Neuronal stem cell (in vitro differentiated cells): Measurements from ENCODE around the gene MRPL36.
A peak's percentile ranks its signal among the peaks of the same experiment; 100 is the strongest.

Experiments
- DNase-seq: peaks from one replicate; pipeline ENCODE4 v3.0.0-alpha.2; 2013; ENCODE audit warnings: low spot score
- H2AFZ ChIP-seq: one replicate; pipeline ENCODE4 v1.6.1; 2013; ENCODE audit warnings: mild to moderate bottlenecking, low read length, inconsistent platforms
- H2AK5ac ChIP-seq: 2 replicates; pipeline ENCODE4 v1.6.1; 2013; ENCODE audit warnings: low read depth, mild to moderate bottlenecking, inconsistent platforms, low read length, moderate library complexity, mixed read lengths
- H2BK120ac ChIP-seq: 2 replicates; pipeline ENCODE4 v1.6.1; 2013; ENCODE audit warnings: low read depth, mild to moderate bottlenecking, inconsistent platforms, low read length, moderate library complexity, mixed read lengths
- H2BK12ac ChIP-seq: one replicate; pipeline ENCODE4 v1.6.1; 2013; ENCODE audit warnings: low read length, inconsistent platforms
- H2BK15ac ChIP-seq: 2 replicates; pipeline ENCODE4 v1.6.1; 2013; ENCODE audit warnings: mild to moderate bottlenecking, low read length, inconsistent platforms, mixed read lengths
- H2BK5ac ChIP-seq: one replicate; pipeline ENCODE4 v1.6.1; 2013; ENCODE audit warnings: inconsistent platforms, mild to moderate bottlenecking, low read length, moderate library complexity
- H3K14ac ChIP-seq: one replicate; pipeline ENCODE4 v1.6.1; 2013; ENCODE audit warnings: low read length, inconsistent platforms
- H3K18ac ChIP-seq: 2 replicates; pipeline ENCODE4 v1.6.1; 2013; ENCODE audit warnings: low read length, inconsistent platforms
- H3K23ac ChIP-seq: 2 replicates; pipeline ENCODE4 v1.6.1; 2013; ENCODE audit warnings: low read depth, mild to moderate bottlenecking, mixed read lengths, low read length, inconsistent platforms; ENCODE audit not compliant: poor library complexity
- H3K27ac ChIP-seq: replicated peaks from 3 replicates; pipeline ENCODE4 v1.5.1; 2013; ENCODE audit warnings: low read length, inconsistent platforms
- H3K27me3 ChIP-seq, 3 experiments: 2 replicates each; pipeline ENCODE4 v1.6.1; 2013; ENCODE audit warnings: low read length in 3 of 3, mild to moderate bottlenecking in 2 of 3, inconsistent platforms in 1 of 3, low read depth in 1 of 3, mixed read lengths in 1 of 3, moderate library complexity in 1 of 3; ENCODE audit not compliant: control insufficient read depth in 3 of 3, insufficient read depth in 3 of 3
- H3K36me3 ChIP-seq, 2 donors: replicated peaks in 1 of 2; 2 replicates each; pipeline ENCODE4 v1.6.1; 2013; ENCODE audit warnings: low read length in 2 of 2; ENCODE audit not compliant: control insufficient read depth in 2 of 2, insufficient read depth in 2 of 2
- H3K4ac ChIP-seq: 2 replicates; pipeline ENCODE4 v1.6.1; 2013; ENCODE audit warnings: inconsistent platforms, mild to moderate bottlenecking, low read length, moderate library complexity
- H3K4me1 ChIP-seq, 2 donors: 1 replicate in 1 of 2; 2 replicates in 1 of 2; pipeline ENCODE4 v1.6.1; 2013; ENCODE audit warnings: low read length in 2 of 2, low read depth in 1 of 2; ENCODE audit not compliant: control insufficient read depth in 2 of 2, insufficient read depth in 1 of 2
- H3K4me2 ChIP-seq: one replicate; pipeline ENCODE4 v1.6.1; 2013; ENCODE audit warnings: mild to moderate bottlenecking, low read length, inconsistent platforms; ENCODE audit not compliant: insufficient read depth, poor library complexity, severe bottlenecking
- H3K4me3 ChIP-seq, 2 donors: 2 replicates each; pipeline ENCODE4 v1.5.1; 2013; ENCODE audit warnings: low read length in 2 of 2, mild to moderate bottlenecking in 2 of 2, inconsistent platforms in 1 of 2, moderate library complexity in 1 of 2
- H3K79me1 ChIP-seq: one replicate; pipeline ENCODE4 v1.6.1; 2013; ENCODE audit warnings: low read depth, mild to moderate bottlenecking, inconsistent platforms, low read length, moderate library complexity
- H3K9ac ChIP-seq: one replicate; pipeline ENCODE4 v1.6.1; 2013; ENCODE audit warnings: mild to moderate bottlenecking, low read depth, low read length, inconsistent platforms; ENCODE audit not compliant: poor library complexity
- H3K9me3 ChIP-seq, 2 donors: replicated peaks in 1 of 2; 2 replicates each; pipeline versions ENCODE3 to v1.6.1; 2013; ENCODE audit warnings: low read length in 2 of 2, mild to moderate bottlenecking in 2 of 2, inconsistent platforms in 1 of 2, low read depth in 1 of 2, mixed read lengths in 1 of 2, moderate library complexity in 1 of 2; ENCODE audit not compliant: control insufficient read depth in 2 of 2, insufficient read depth in 1 of 2
- H4K8ac ChIP-seq: one replicate; pipeline ENCODE4 v1.6.1; 2013; ENCODE audit warnings: low read depth, mild to moderate bottlenecking, inconsistent platforms, low read length, moderate library complexity
- H4K91ac ChIP-seq: one replicate; pipeline ENCODE4 v1.6.1; 2013; ENCODE audit warnings: low read length, low read depth, mild to moderate bottlenecking, inconsistent platforms; ENCODE audit not compliant: poor library complexity
- WGBS, 2 donors: extraction: QIAGEN DNeasy Blood & Tissue Kit; methylation state at CpG; one replicate each; pipeline ENCODE4 v1.1.7; 2013; ENCODE audit warnings: missing lambda C conversion rate in 2 of 2, mixed read lengths in 1 of 2; ENCODE audit not compliant: insufficient read length in 2 of 2, insufficient replicate concordance in 1 of 2; ENCODE audit errors: extremely low coverage in 2 of 2; 5-methylcytosine and 5-hydroxymethylcytosine counted together

MRPL36 gene

GRCh38 chr5:1836891-1837880 lies 37.5 kb upstream of the MRPL36 start:
- DNase-seq, result no peak
- H3K79me1 ChIP-seq, result no peaks in the 10 kb centered on the region
- H2BK15ac ChIP-seq, result peak overlapping the region; percentile 82
- H2BK120ac ChIP-seq, result no peak overlapping the region
- H2AFZ ChIP-seq, result no peak overlapping the region
- H3K36me3 ChIP-seq, result no peaks in the 10 kb centered on the region
- no peak overlapping the region for H4K91ac ChIP-seq
- peak overlapping the region; percentile 65 for H3K18ac ChIP-seq
- no peak overlapping the region for H3K4me3 ChIP-seq
- H2AK5ac ChIP-seq, result peak overlapping the region; percentile 84
- no peak overlapping the region for H3K4me2 ChIP-seq
- no peaks in the 10 kb centered on the region for H3K9me3 ChIP-seq
- no peak overlapping the region for H2BK5ac ChIP-seq
- peaks cover 20 to 22% of the 10 kb centered on the region in 2 donors for H3K4me1 ChIP-seq
- H3K23ac ChIP-seq, result no peak overlapping the region
- peak overlapping the region; percentile 31 for H4K8ac ChIP-seq
- H3K27ac ChIP-seq, result no peak overlapping the region
- H3K9ac ChIP-seq, result no peak overlapping the region
- H2BK12ac ChIP-seq, result no peak overlapping the region
- no CpG with 5 or more reads among the region's 32 CpGs for WGBS, 2 donors
- H3K14ac ChIP-seq, result no peak overlapping the region
- peaks cover 0 to 7% (median 0%) of the 10 kb centered on the region in 3 experiments for H3K27me3 ChIP-seq
- H3K4ac ChIP-seq, result no peak overlapping the region

- H2BK5ac ChIP-seq, result no peak overlapping the region
- H3K4me3 ChIP-seq, result no peak overlapping the region
- H3K9me3 ChIP-seq, result no peaks in the 10 kb centered on the region
- H3K79me1 ChIP-seq, result no peaks in the 10 kb centered on the region
- H2BK15ac ChIP-seq, result peak overlapping the region; percentile 82
- H3K4ac ChIP-seq, result no peak overlapping the region
- H3K14ac ChIP-seq, result no peak overlapping the region
- peak overlapping the region; percentile 17 for H3K23ac ChIP-seq
- peaks cover 24 to 26% of the 10 kb centered on the region in 2 donors for H3K4me1 ChIP-seq
- no peaks in the 10 kb centered on the region for H3K36me3 ChIP-seq
- DNase-seq, result no peak
- H3K18ac ChIP-seq, result peak overlapping the region; percentile 65
- no peak overlapping the region for H4K8ac ChIP-seq
- no peak overlapping the region for H4K91ac ChIP-seq
- peaks cover 0 to 7% (median 0%) of the 10 kb centered on the region in 3 experiments for H3K27me3 ChIP-seq
- no CpG with 5 or more reads among the region's 23 CpGs for WGBS, 2 donors
- no peak overlapping the region for H3K9ac ChIP-seq
- H2BK12ac ChIP-seq, result no peak overlapping the region
- H3K4me2 ChIP-seq, result no peak overlapping the region
- no peak overlapping the region for H2AFZ ChIP-seq
- H2AK5ac ChIP-seq, result peak overlapping the region; percentile 84
- H2BK120ac ChIP-seq, result no peak overlapping the region
- H3K27ac ChIP-seq, result no peak overlapping the region
Measured at GRCh38 chr5:1836176-1836890, 36.7 kb upstream of the MRPL36 start.

GRCh38 chr5:1835431-1835830 lies 35.8 kb upstream of the MRPL36 start:
- Histone ChIP-seq H2AFZ (no peak overlapping the region), H3K23ac (peak overlapping the region; percentile 39), H3K18ac (peak overlapping the region; percentile 3), H4K91ac (no peak overlapping the region), H2BK5ac (no peak overlapping the region), H3K4me1 (peaks cover 21 to 23% of the 10 kb centered on the region in 2 donors), H3K4me2 (no peak overlapping the region), H3K27me3 (peaks cover 0 to 3% (median 0%) of the 10 kb centered on the region in 3 experiments), H3K36me3 (no peaks in the 10 kb centered on the region), H3K14ac (no peak overlapping the region), H3K79me1 (no peaks in the 10 kb centered on the region), H2BK120ac (no peak overlapping the region), H2AK5ac (no peak overlapping the region), H2BK15ac (no peak overlapping the region), H3K4me3 (no peak overlapping the region), H3K27ac (no peak overlapping the region), H4K8ac (no peak overlapping the region), H3K4ac (no peak overlapping the region), H2BK12ac (no peak overlapping the region), H3K9ac (no peak overlapping the region), H3K9me3 (no peaks in the 10 kb centered on the region)
- no peak for DNase-seq
- WGBS, 2 donors, result no CpG with 5 or more reads among the region's 13 CpGs
